Activated CD8-positive, alpha-beta memory T cell treated with anti-CD3 and anti-CD28 coated beads, Interleukin-2, amount 50 U/mL, for 24 hours (primary cell): Measurements from ENCODE around the gene LGALS4.
"Not testable (repeated sequence)": the region's sequence is repeated elsewhere in the genome, so short reads cannot be mapped to it uniquely, and the experiment has no call there.

ENCODE experiments used
- DNase-seq: peaks from one replicate; pipeline ENCODE4 v3.0.0-alpha.2; 2020; ENCODE audit errors: extremely low read depth

Gene LGALS4

DNA sequence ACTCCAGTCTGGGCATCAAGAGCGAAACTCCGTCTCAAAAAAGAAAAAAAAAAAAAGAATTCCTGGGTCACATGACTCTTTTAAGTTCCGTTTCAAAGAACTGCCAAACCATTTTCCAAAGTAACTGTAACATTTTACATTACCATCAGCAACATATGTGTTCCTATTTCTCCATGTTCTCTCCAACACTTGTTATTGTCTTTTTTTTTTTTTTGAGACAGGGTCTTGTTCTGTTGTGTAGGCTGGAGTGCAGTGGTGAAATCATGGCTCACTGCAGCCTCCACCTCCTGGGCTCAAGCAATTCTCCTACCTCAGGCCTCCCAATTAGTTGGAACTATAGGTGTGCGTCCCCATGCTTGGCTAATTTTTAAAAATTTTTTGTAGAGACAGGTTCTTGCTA is 17.2 kb downstream of the LGALS4 start:
- DNase-seq = no peak

DNA sequence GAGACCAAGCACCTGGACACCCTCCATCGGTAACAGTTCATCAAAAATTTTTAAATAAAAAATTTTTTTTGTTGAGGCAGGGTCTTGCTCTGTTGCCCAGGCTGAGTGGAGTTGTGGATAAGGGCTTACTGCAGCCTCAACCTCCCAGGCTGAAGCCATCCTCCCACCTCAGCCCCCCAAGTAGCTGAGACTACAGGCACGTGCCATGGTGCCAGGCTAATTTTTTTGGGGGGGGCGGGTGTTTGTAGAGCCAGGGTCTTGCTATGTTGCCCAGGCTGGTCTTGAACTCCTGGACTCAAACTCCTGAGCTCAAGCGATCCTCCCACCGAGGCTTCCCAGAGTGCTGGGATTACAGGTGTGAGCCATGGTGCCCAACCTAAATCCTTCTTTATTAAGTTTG is 19.1 kb downstream of the LGALS4 start:
- DNase-seq = no peak

DNA sequence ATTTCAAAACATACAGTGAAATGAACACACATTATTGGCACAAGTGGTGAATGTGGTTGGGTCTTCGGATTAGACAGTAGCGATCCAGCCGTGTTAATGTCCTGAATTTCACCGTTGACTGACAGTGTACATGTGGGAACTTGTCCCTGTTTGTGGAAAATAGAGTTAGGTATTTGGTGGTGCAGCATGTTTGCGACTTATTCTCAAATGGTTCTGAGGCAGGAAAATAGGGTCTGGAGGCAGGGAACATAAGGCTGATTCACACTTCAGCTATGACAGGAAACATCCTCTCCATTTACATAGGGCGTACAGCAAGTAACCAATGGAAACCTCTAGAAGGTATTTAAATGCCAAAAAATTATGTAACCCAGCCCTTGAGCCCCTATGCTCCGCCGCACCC is 19.6 kb downstream of the LGALS4 start:
- no peak for DNase-seq

DNA sequence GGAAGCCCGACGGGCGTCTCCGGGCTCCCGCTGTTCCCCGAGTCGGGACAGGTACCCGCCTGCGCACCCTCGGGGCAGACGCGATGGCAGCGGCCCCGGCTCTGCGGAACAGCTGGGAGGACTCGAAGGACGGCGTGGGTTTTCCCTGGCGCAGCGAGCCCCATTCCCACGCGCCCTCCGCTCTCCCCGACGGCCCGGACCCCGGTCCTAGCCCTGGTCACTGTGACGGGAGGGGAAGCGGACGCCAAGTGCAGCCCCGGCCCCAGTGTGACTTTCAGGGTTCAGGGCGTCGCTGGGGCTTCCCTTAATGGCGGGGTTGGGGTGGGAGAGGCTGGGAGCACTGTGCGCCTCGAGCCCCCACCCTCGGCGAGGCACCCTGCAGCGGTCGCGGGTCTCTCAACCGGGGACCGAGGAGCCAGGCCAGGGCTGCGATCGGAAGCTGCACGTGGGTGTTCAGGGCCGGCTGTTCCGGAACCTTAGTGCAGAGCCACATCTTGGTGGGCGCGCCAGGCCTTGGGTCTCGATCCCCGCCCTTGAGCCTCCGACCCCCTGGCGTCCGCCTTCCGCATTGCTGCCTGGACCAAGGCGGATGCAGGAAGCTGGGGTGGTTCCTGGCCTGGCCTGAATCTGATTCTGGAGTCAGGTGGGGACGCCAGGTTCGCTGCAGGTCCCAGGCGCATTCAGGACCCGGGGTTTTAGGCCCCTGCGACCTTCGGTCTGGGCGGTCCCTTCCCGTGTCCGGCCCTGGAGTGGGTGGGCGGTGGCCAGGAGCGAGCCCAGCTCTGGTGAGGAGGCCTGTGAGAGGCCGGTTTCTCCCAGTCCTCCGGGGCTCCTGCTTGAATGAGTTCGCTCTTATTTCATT is 20.3 kb downstream of the LGALS4 start:
- DNase-seq = no peak

DNA sequence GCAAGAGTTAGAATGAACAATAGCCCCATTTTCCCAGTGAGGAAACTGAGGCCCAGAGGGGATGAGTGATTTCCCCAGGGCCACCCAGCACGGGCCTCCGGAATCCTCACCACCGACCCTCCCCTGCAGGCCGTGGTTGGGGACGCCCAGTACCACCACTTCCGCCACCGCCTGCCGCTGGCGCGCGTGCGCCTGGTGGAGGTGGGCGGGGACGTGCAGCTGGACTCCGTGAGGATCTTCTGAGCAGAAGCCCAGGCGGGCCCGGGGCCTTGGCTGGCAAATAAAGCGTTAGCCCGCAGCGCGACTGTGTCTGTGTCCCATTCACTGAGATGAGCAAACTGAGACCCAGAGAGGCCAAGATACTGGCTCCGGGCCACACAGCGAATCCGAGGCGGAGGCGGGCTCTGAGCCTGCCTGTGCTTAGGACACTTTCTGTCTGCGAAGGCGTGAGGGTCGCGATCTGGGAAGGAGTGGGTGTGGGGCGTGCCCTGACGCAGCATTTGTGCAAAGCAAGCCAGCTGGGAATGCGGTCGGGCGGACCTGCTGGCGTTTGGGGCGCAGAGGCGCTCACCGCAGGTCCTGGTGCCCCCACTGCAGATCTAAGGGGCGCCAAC is 21.2 kb downstream of the LGALS4 start:
- DNase-seq = not testable (repeated sequence)

DNA sequence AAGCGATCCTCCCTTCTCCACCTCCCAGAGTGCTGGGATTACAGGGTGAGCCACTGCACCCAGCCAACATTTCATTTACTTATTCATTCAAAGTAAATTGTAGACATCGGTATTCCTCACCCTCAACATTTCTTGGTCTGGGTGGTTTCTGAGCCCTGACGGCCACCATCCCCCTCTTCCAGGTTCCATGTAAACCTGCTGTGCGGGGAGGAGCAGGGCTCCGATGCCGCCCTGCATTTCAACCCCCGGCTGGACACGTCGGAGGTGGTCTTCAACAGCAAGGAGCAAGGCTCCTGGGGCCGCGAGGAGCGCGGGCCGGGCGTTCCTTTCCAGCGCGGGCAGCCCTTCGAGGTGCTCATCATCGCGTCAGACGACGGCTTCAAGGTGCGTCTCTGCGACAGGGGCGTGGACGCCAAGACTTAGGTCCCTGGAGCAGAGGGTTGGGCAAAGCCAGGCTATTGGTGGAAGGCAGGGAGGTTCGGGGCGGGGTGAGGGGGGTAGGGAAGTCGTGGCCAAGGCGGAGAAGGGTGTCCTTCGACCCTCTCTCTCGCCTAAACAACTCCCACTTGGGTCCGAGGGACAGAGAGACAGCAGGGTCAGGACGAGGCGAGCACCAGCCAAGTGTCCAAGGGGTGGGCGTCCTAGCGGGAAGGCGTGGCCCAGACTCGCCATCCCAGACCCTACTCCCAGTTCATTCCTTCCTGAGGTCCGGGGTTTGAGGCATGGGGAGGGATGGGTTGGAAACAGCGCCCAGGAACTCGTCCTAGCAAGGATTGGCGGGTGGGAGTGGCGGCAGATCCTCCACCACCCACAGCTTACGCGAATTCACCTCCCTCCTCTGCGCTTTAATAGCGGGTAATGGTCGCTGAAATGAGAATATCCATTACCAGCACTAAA is 22.0 kb downstream of the LGALS4 start:
- DNase-seq = not testable (repeated sequence)

DNA sequence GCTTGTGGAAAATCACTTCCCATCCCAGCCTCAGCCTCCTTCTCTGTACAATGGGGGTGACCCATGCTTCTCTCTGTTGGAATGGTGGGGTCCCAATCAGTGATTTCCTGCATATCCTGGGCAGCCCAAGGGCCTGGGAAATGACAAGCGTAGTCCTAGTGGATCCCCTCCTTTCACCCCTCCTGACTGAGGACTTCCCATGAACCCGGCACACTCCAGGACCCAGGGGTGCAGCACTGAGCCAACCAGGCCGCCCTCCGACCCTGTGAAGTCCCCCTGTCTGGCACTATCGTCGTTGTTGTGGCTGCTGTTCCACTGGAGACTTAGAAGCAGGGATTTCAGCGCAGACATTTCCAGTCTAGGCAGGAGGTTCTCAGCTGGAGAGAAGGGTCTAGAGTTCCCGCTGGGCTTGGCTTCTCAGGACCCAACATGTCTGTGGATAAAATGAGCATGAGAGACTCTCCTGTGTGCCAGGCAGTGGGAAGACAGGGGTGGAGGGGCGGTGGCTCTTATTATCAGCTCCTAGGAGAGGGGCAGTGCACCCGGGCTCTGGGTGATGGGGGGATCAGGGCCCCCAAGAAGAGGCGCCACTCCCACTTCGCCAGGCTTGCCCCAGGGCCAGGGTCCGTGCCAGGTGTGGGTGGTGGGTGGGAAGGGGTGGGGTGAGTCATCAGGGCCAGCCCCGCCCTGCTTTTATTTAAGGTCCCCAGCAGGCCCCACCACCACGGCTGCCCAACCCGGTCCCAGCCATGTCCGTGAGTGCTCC is 24.1 kb downstream of the LGALS4 start, which contains the start of gene LGALS7B:
Gene LGALS7B (plus strand): TSS at position 723 of the 766 bp plus-strand sequence. CDS start 27 bp downstream, at position 750.
- DNase-seq = no peak

DNA sequence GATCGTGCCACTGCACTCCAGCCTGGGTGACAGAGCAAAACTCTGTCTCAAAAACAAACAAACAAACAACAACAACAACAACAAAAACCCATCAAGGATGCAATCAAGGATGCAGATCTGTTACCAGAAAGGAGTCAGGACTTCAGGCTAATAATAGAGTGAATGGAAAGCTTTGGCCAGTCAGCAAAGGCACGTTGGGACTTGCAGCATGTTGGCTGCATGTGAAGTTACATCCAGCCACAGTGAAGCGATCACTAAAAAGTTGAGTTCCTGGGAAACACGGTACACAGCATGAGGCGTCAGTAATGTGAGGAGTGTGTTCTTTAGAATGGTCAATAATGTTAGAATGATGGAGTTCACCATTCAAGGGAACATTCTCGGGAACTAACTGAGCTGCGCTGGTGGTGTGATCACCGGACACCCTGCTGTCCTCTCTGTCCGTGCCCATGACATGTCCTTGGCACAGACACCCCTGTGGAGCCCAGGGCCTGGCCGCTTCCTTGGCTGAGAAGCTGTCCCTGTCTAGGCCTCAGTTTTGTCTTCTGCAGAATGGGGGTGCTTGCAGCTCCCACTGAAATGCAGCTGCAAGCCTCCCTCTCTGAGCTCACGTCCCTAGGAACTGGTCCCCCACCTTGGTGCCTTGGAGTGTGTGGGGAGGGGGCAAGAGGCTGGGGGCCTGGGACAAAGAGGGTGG is 26.0 kb downstream of the LGALS4 start:
- DNase-seq = no peak

DNA sequence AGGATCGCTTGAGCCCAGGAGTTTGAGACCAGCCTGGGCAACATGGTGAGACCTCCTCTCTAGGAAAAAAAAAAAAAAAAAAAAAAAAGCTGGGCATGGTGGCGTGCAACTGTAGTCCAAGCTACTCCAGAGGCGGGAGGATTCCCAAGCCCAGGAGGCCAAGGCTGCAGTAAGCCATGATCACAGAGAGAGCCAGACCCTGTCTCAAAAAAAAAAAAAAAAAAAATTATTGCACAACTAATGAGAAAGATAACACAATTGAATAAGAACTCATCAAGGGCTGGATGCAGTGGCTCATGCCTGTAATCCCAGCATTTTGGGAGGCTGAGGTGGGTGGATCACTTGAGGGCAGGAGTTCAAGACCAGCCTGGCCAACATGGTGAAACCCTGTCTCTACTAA is 26.7 kb downstream of the LGALS4 start:
- DNase-seq = not testable (repeated sequence)

DNA sequence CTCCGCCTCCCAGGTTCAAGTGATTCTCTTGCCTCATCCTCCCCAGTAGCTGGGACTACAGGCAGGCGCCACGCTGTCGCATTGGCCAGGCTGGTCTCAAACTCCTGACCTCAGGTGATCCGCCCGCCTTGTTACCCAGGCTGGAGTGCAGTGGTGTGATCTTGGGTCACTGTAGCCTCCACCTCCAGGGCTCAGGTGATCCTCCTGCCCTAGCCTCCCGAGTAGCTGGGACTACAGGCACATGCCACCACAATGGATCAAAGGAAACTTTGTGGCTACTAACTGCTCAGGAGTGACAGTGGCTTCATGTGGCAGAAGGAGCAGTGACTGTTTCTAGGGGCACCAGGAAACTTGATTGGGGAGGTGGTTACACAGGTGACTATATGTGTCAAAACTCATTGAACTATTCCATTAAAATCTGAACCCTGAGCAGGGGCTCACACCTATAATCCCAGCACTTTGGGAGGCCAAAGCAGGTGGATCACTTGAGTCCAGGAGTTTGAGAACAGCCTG is 27.5 kb downstream of the LGALS4 start:
- DNase-seq = no peak

DNA sequence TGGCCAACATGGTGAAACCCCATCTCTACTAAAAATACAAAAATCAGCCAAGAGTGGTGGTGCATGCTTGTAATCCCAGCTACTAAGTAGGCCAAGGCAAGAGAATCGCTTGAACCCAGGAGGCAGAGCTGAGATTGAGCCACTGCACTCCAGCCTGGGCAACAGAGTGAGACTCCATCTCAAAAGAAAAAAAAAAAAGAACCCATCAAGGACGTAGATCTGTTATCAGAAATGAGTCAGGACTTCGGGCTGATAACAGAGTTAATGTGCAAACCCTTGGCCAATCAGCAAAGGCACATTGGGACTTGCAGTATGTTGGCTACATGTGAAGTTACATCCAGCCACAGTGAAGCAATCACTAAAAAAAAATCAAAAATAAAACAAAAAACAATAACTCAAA is 28.5 kb downstream of the LGALS4 start:
- no peak for DNase-seq

DNA sequence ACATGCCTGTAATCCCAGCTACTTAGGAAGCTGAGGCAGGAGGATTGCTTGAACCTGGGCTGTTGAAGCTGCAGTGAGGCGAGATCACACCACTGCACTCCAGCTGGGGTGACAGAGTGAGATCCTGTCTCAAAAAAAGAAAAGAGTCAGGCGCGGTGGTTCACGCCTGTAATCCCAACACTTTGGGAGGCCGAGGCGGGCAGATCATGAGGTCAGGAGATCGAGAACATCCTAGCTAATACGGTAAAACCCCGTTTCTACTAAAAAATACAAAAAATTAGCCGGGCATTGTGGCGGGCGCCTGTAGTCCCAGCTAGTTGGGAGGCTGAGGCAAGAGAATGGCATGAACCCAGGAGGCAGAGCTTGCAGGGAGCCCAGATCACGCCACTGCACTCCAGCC is 30.5 kb downstream of the LGALS4 start:
- DNase-seq = not testable (repeated sequence)

DNA sequence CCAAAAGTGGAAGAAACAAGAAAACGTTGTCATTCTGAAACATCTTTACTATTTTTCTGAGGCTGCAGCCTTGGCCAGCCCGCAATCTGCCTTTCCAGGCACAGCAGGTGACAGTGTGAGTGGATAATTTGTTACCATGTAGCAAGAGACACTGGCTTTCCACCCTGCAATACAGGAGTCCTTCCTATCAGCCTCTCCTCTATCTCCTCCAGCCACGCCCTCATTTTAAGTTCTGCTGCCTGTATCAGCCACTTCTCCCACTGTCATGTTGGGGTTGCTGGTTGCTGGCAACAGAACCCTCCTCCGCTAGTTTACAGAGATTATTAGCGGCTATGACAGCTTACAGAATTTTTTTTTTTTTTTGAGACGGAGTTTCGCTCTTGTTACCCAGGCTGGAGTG is 31.7 kb downstream of the LGALS4 start:
- no peak for DNase-seq

DNA sequence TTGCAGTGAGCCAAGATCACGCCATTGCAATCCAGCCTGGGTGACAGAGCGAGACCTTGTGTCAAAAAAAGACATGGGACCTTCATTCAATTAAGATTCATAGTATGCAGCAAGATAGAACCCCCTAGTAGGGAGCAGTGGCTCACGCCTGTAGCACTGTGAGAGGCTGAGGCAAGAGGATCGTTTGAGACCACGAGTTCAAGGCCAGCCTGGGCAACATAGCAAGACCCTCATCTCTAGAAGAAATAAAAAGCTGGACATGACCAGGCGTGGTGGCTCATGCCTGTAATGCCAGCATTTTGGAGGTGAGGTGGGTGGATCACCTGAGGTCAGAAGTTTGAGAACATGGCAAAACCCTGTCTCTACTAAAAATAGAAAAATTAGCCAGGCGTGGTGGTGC is 32.3 kb downstream of the LGALS4 start:
- DNase-seq = no peak

DNA sequence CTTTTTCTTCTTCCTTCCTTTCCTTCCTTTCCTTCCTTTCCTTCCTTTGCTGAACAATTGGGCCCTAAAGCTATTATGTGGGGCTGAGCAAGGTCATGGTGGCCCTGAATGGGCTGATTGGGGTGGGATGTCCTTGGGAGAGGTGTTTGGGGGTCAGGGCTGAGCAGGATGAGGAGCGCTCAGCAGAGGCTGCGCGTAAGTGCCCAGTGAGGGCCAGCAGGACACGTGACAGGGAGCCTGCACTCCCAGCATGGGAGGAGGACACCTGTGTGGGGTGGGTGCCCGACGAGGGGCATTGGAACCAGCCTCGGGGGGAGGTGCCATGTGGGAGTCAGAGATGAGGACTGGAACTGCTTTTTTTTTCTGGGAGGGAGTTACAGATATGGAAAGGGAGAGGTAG is 34.0 kb downstream of the LGALS4 start:
- no peak for DNase-seq

DNA sequence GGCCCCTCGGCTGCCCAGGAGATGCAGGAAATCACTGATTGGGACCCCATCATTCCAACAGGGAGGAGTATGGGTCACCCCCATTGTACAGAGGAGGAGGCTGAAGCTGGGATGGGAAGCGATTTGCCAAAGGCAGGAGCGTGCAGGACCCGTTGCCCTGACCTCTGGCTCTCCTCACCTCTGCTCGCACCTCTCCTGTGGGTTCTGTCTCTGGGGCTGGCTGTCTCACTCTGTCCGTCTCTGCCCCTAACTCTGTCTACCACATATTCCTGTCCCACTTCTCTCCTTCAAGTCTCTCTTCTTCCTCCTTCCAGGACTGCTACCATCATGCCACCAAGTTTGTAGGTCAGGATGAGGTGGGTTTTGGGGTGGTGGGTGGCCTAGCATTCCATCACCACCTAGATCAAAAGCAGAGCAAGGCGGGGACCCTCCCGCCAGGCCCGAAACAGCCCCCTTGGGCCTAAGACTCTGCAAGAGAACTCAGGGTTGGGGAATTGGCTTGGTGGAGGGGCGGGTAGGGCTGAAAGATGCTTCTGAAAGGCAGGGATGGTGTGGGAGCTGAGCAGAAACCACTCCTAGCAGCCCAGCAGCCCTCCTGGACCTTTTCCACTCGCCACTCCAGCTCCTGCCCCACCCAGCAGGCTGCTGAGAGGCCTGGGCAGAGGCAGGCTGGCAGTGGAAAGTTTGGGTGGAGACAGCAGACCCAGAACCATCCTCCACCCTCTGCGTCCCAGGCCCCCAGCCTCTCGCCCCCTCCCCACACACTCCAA is 38.4 kb downstream of the LGALS4 start:
- no peak for DNase-seq

DNA sequence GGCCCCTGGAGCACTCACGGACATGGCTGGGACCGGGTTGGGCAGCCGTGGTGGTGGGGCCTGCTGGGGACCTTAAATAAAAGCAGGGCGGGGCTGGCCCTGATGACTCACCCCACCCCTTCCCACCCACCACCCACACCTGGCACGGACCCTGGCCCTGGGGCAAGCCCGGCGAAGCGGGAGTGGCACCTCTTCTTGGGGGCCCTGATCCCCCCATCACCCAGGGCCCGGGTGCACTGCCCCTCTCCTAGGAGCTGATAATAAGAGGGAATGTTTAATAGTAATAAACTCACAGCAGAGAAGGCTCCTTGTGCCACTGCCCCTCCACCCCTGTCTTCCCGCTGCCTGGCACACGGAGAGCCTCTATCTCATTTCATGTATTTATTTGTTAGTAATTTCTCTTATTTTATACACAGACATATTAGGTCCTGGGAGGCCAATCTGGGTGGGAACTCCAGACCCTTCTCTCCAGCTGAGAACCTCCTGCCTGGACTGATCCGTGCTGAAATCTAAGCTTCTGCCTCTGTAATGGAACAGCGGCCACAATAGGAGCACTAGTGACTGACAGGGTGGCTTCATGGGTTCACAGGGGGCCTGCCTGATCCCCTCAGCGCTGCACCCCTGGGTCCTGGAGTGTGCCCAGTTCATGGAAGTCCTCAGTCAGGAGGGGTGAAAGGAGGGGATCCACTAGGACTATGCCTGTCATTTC is 39.1 kb downstream of the LGALS4 start, which contains the start of gene LGALS7:
Gene LGALS7 (minus strand): TSS at position 49 of the 709 bp plus-strand sequence. CDS start 25 bp downstream, at position 24.
- no peak for DNase-seq

DNA sequence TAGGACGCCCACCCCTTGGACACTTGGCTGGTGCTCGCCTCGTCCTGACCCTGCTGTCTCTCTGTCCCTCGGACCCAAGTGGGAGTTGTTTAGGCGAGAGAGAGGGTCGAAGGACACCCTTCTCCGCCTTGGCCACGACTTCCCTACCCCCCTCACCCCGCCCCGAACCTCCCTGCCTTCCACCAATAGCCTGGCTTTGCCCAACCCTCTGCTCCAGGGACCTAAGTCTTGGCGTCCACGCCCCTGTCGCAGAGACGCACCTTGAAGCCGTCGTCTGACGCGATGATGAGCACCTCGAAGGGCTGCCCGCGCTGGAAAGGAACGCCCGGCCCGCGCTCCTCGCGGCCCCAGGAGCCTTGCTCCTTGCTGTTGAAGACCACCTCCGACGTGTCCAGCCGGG is 41.2 kb downstream of the LGALS4 start:
- not testable (repeated sequence) for DNase-seq

DNA sequence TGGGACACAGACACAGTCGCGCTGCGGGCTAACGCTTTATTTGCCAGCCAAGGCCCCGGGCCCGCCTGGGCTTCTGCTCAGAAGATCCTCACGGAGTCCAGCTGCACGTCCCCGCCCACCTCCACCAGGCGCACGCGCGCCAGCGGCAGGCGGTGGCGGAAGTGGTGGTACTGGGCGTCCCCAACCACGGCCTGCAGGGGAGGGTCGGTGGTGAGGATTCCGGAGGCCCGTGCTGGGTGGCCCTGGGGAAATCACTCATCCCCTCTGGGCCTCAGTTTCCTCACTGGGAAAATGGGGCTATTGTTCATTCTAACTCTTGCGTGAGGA is 41.8 kb downstream of the LGALS4 start:
- not testable (repeated sequence) for DNase-seq
